Lower leg skin (tissue), 3 donors: ENCODE results near the gene ZNF326.

ENCODE experiments used
- POLR2A ChIP-seq, 2 donors: fragments of 450-650 bp; IDR thresholded peaks; one replicate each; pipeline ENCODE4 v1.6.1; 2016 to 2017; ENCODE audit warnings: antibody characterized with exemption in 2 of 2, mild to moderate bottlenecking in 1 of 2, moderate library complexity in 1 of 2
- TF ChIP-seq, protein P1 (sequence below), 3 donors: fragments of 450-650 bp; IDR thresholded peaks; one replicate each; pipeline ENCODE4 v1.5.1; 2016; ENCODE audit warnings: antibody characterized with exemption in 3 of 3, mild to moderate bottlenecking in 3 of 3, moderate library complexity in 2 of 3

GRCh38 chr1:90046635-90047034, 51.7 kb downstream of the ZNF326 start:
- TF ChIP-seq, protein P1, sequence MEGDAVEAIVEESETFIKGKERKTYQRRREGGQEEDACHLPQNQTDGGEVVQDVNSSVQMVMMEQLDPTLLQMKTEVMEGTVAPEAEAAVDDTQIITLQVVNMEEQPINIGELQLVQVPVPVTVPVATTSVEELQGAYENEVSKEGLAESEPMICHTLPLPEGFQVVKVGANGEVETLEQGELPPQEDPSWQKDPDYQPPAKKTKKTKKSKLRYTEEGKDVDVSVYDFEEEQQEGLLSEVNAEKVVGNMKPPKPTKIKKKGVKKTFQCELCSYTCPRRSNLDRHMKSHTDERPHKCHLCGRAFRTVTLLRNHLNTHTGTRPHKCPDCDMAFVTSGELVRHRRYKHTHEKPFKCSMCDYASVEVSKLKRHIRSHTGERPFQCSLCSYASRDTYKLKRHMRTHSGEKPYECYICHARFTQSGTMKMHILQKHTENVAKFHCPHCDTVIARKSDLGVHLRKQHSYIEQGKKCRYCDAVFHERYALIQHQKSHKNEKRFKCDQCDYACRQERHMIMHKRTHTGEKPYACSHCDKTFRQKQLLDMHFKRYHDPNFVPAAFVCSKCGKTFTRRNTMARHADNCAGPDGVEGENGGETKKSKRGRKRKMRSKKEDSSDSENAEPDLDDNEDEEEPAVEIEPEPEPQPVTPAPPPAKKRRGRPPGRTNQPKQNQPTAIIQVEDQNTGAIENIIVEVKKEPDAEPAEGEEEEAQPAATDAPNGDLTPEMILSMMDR (IDR thresholded peaks at IDR 0.05) = no peak
- no peak for TF ChIP-seq POLR2A (IDR thresholded peaks at IDR 0.05)
